T1000 (cell line): ENCODE results near the gene HOXC12.

Experiments used
- DNase-seq: peaks from one replicate; lab custom pipeline; 2025; ENCODE audit warnings: mixed read lengths; lab: John Stamatoyannopoulos, UW

The HOXC12 gene

GRCh38 chr12:53956914-53957536 lies 2.3 kb downstream of the HOXC12 start:
- DNase-seq, result no peak

DNA sequence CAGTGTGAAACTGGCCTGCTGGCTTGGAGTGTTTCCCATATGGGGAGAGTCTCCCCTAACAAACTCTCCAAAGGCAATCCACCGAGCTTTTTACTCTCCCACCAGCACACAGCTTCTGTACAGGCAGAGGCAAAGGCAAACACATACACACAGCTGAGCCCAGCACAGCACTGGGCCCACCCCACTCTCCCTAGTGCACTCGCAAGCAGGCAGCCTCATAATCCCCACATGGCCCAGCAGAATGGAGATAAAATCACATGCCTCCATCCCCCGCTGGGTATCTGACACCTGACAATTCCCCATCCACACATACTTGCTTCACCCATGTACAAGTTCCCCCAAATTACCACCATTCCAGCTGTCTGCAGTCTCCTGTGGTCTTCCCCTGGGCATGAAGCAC lies 3.4 kb downstream of the HOXC12 start:
- DNase-seq, result no peak

GRCh38 chr12:53959314-53959713 lies 4.6 kb downstream of the HOXC12 start:
- no peak for DNase-seq

GRCh38 chr12:53960187-53961024 lies 5.7 kb downstream of the HOXC12 start:
- DNase-seq, result no peak

DNA sequence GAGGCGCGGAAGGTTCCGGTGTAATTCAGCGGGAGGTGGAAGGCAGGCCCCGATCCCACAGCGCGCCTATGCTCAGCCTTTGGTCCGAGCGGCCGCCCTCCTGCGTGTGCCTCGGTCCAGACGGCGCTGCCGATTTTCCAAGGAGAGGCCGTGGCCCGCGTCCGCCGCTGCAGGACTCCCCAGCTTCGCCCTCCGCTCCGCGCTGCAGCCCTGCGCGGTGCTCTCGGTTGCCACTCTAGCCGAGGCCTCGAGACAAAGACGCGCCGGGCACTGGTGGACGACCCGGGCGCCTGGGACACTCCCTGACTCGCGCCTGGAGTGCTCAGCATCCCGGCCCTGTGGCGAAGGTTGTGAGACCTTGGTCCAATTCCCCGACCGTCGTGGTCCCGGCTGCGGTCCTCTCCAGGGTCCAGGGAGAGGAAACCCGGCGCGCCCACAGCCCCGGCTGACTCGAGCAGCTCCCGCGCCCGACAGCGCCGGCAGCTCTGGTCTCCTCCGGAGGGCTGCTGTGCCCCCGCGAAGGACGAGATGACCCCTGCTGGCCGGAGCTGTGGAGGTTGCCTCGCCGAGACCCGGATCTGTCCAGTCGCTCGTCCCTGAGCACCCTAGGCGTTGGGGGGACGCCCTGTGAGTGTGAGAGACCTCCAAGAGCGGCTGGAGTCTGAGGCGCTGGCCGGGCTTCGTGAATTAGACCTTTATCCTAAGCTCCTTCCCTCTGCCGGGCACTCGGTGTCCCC lies 6.5 kb downstream of the HOXC12 start:
- no peak for DNase-seq

GRCh38 chr12:53963005-53963404 lies 8.3 kb downstream of the HOXC12 start:
- no peak for DNase-seq

- no peak for DNase-seq
These were observed 9.0 kb downstream of the HOXC12 start for GRCh38 chr12:53963434-53964314.

DNA sequence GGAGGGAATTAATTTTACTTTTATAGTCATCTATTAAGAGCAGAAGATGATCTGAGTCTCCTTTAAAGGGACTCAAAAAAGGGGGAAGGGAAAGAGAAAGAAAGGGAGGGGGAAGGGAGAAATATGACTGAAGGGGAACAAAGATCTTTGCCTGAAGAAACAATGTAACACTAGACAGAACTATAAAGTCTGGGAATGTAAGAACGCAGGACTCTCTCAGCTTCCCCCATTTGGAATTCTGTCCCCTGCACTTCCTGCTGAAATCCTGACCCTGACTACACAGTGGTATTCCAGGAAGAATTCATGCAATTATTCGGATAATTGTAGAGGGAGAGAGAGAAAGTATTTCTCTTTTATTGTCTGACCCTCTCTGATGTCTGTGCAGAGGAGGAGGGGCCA lies 9.6 kb downstream of the HOXC12 start:
- DNase-seq, result no peak

- no peak for DNase-seq
These were observed 10.8 kb downstream of the HOXC12 start for GRCh38 chr12:53965281-53966084.

DNA sequence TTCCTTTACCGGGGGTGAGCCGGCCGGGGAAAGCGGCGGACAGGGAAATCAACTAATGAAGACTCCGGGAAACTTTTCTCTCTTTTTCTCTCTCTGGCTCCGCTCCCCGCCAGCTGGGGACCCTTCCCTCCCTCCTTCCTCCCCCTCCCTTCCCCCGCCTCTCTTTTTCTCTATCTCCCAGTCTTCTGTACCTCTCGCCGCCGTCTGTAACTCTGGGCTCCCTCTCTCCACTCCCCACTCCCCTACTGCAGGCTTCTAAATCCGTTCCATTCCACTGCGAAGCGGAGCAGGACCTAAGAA lies 11.3 kb downstream of the HOXC12 start:
- no peak for DNase-seq

DNA sequence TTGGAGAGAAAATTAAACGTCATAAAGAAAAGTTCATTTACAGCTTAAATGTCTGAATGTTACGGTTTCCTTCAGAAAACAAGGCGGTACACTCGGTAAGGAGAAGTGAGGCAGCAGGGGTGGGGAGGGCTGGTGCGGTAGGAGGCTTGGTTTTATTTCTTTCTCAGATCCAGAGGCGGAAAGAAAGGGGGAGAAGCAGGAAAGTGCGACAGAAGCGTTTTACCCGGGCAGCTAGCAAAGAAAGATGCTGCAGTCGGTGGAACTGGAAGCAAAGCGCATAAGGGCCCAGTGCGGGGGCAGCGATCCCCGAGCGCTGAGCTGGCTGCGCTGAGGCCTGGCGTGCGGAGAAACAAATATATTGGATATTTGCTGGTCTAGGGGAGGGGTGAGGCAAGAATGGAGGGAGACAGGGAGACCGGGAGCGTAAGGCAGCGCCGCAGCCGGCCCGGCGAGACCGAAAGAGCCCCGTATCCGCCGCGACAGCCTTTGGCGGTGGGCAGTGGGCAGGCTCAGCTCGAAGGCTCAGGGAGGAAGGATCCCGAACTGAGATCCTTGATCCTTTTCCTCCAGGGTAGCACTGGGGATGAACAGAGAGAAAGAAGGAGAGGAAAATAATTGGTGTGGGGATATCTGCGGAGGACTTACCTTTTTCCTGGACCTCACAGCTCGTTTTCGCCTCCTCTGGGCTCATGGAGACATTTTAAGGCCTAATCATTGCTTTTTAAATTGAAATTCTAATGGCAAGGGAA lies 11.9 kb downstream of the HOXC12 start:
- no peak for DNase-seq

GRCh38 chr12:53967421-53967925 lies 12.8 kb downstream of the HOXC12 start:
- DNase-seq, result no peak

DNA sequence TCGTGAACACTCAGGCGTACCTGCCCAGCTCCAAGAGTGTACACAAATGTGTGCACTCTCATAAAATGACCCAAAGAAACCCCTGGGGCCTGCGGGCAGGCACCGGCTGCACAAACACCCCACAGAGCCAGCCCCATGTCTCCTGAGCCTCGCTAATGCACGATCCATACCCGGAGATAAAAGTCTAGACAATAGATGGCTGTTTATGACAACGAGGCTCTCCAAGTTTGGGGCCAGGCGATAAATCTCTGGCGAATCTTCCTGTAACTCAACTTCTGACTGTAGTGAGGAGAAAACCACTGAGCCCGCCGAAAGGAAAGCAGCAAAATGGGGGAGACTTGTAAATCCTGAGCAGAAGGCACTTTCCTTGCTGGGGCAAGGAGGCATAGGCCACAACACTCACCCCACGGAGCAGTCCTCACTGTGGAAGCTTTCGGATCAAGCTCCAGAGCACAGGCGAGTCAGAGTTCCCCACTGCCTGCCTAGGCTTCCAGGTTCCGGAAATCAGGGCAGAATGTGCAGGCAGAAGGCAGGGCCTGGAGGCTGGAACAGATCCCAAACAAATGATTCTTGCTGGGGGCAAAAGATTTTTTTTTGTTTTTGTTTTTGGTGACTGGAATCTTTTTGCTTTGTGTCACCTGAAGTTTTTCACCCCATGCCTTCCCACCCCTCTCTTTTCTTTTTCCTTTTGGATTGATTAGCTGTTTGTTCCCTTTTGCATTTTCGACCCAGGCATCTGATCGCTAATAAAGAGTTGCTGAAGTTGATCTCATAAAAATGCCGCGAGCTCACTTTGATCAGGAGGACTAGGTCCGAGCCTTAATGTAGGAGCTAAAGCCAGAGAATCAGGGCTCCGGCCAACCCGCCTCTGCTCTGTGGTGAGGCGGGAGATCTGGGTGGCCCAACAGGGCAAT lies 13.8 kb downstream of the HOXC12 start:
- DNase-seq, result no peak

- DNase-seq, result no peak
These were observed 15.0 kb downstream of the HOXC12 start for GRCh38 chr12:53969588-53970259.

- DNase-seq, result no peak
These were observed 15.7 kb downstream of the HOXC12 start for GRCh38 chr12:53970451-53970850.

DNA sequence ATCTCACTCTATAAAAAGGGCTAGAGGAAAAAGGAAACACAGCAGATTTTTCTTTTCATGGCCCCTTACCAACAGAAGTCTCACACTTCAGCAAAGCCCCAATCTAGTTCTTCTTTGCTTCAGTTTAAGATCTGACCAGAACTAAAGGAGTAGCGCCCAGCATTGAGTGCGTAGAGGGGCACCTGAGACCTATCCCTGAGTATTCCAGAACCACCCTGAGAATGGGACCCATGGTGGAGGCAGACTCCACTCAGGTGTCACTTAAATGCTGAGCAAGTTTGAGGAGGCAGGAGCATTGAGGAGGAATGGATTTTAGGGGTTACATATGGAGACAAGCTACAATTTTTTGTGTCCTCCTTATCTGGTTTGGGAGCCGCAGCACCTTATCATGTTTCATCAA lies 16.4 kb downstream of the HOXC12 start:
- no peak for DNase-seq

DNA sequence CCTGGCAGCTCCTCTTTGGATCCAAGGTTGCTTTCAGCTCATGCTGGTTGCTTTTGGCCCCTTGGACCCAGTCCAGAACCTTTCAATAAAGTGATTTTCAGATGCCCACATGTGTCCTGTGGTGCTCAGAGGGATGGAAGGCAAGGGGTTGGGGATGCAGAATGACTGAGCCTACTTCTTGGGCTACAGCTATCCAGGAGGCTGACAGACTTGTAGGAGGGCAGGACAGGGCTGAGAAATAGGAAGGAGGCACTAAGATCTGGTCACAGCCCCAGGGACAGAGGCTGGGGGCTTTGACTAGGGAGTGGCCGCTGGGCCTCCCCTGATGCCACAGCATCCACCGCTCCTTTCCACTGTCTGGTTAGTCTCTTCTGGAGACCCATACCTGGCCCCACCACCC lies 17.0 kb downstream of the HOXC12 start:
- no peak for DNase-seq

DNA sequence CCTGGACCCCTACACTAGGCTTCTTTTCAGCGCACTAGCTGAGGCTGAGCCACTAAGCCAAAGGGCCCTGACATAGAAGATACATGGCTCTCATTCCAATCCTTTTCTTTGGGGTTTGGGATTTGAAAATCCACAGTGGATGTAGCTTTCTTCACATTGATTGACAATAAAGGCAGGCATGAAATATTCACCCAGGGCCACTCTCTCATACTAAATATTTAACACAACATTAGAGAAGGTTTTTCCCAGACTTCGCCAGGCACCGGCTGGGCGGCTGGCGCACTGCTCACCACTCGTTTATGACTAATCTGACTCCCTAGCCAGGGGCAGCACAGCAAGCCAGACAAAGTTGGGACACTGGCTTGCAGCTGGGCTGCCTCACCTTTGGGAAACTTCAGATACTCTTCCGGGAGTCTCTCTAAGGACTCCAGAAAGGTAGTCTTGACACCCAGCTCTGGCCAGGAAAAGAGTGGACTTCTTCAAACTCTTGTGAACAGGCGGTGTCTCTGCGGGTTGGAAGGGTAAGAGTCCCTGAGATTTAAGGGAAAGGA lies 17.5 kb downstream of the HOXC12 start:
- DNase-seq, result no peak
